ENCODE results near the gene C5AR1. TPM values are rescaled to one million over a fixed set of nuclear protein-coding genes. Genes with fewer than 3 reads are reported as not detected.

The C5AR1 gene
- total RNA-seq, 2 donors from 2014 or later = 1.6 to 4.6 TPM

GRCh38 chr19:47313754-47314295 is 4.2 kb downstream of the C5AR1 start:
- no peak overlapping the region for H3K27ac ChIP-seq
- no peaks in the 10 kb centered on the region for H3K9me3 ChIP-seq
- WGBS = 84% methylated on average over 10 of the region's 10 CpGs
- TF ChIP-seq, protein P1, sequence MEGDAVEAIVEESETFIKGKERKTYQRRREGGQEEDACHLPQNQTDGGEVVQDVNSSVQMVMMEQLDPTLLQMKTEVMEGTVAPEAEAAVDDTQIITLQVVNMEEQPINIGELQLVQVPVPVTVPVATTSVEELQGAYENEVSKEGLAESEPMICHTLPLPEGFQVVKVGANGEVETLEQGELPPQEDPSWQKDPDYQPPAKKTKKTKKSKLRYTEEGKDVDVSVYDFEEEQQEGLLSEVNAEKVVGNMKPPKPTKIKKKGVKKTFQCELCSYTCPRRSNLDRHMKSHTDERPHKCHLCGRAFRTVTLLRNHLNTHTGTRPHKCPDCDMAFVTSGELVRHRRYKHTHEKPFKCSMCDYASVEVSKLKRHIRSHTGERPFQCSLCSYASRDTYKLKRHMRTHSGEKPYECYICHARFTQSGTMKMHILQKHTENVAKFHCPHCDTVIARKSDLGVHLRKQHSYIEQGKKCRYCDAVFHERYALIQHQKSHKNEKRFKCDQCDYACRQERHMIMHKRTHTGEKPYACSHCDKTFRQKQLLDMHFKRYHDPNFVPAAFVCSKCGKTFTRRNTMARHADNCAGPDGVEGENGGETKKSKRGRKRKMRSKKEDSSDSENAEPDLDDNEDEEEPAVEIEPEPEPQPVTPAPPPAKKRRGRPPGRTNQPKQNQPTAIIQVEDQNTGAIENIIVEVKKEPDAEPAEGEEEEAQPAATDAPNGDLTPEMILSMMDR (IDR thresholded peaks at IDR 0.05) = no peak
- TF ChIP-seq POLR2A (IDR thresholded peaks at IDR 0.05) = no peak
- no peak for TF ChIP-seq POLR2AphosphoS5 (IDR thresholded peaks at IDR 0.05)
- H3K4me1 ChIP-seq (replicated peaks) = no peaks in the 10 kb centered on the region
- no peak for DNase-seq (ENCODE audit: low spot score)
- H3K36me3 ChIP-seq = no peaks in the 10 kb centered on the region
- intact Hi-C loops (cut with DNase I) = no loop called here
- H3K4me3 ChIP-seq = no peak overlapping the region
- no peaks in the 10 kb centered on the region for H3K27me3 ChIP-seq (replicated peaks; ENCODE audit: insufficient read depth)

DNA sequence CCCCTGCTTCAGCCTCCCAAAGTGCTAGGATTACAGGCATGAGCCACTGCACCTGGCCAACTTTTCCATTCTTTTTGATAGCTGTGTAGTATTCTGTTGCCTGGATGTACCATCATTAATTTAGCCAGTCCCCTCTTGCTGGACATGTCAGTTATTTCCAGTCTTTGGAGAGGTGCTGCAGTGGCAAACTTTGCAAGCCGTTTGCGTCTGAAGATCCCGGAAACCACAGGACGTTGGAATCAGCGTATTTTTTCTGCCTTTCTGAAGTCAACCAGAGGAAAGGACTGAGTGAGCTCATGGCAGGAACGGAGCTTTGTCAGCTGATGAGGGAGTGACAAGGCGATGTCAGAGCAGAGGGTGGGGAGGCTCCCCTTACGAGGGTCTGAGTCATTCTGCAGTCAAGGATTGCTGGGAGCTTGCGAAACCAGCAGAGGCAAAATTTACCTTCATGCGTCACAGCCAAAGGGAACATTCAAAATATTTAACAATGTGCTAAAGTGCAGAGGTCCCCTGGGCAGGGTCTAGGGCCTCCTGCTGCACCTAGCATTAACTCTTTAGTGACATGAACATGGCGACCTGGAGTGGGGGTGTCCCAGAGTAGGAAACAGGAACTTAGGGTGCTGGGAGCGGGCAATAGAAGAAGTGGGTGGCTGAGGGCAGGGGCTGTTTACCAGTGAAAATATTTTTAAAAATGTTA is 5.6 kb downstream of the C5AR1 start:
- no peaks in the 10 kb centered on the region for H3K4me1 ChIP-seq (replicated peaks)
- H3K36me3 ChIP-seq = no peaks in the 10 kb centered on the region
- WGBS = 39% methylated on average over 12 of the region's 12 CpGs
- H3K4me3 ChIP-seq = no peak overlapping the region
- H3K27me3 ChIP-seq (replicated peaks; ENCODE audit: insufficient read depth) = no peaks in the 10 kb centered on the region
- no peak overlapping the region for H3K27ac ChIP-seq
- intact Hi-C loops (cut with DNase I) = no loop called here
- H3K9me3 ChIP-seq = no peaks in the 10 kb centered on the region
- no peak for DNase-seq (ENCODE audit: low spot score)
- TF ChIP-seq, protein P1 (IDR thresholded peaks at IDR 0.05) = no peak
- TF ChIP-seq POLR2AphosphoS5 (IDR thresholded peaks at IDR 0.05) = no peak
- TF ChIP-seq POLR2A (IDR thresholded peaks at IDR 0.05) = no peak

DNA sequence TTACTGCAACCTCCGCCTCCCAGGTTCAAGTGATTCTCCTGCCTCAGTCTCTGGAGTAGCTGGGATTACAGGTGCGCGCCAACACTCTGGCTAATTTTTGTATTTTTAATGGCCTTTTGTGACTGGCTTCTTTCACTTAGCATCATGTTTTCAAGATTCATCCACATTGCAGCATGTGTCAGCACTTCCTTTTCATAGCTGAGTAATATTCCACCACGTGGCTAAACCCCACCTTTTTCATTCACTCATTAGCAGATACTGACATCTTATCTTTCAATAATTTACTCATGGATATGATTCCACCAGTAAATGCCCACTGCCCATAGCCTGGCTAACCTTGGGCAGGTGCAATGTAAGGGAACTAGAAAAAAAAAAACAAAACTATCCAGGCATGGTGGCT is 6.9 kb downstream of the C5AR1 start:
- TF ChIP-seq POLR2A (IDR thresholded peaks at IDR 0.05) = no peak
- TF ChIP-seq POLR2AphosphoS5 (IDR thresholded peaks at IDR 0.05) = no peak
- TF ChIP-seq, protein P1 (IDR thresholded peaks at IDR 0.05) = no peak
- intact Hi-C loops (cut with DNase I) = no loop called here
- Histone ChIP-seq H3K36me3 (no peaks in the 10 kb centered on the region), H3K27ac (no peak overlapping the region), H3K27me3 (replicated peaks; ENCODE audit: insufficient read depth) (no peaks in the 10 kb centered on the region), H3K9me3 (no peaks in the 10 kb centered on the region), H3K4me3 (no peak overlapping the region), H3K4me1 (replicated peaks) (no peaks in the 10 kb centered on the region)
- DNase-seq (ENCODE audit: low spot score) = no peak
- 93% methylated on average over 4 of the region's 4 CpGs for WGBS

DNA sequence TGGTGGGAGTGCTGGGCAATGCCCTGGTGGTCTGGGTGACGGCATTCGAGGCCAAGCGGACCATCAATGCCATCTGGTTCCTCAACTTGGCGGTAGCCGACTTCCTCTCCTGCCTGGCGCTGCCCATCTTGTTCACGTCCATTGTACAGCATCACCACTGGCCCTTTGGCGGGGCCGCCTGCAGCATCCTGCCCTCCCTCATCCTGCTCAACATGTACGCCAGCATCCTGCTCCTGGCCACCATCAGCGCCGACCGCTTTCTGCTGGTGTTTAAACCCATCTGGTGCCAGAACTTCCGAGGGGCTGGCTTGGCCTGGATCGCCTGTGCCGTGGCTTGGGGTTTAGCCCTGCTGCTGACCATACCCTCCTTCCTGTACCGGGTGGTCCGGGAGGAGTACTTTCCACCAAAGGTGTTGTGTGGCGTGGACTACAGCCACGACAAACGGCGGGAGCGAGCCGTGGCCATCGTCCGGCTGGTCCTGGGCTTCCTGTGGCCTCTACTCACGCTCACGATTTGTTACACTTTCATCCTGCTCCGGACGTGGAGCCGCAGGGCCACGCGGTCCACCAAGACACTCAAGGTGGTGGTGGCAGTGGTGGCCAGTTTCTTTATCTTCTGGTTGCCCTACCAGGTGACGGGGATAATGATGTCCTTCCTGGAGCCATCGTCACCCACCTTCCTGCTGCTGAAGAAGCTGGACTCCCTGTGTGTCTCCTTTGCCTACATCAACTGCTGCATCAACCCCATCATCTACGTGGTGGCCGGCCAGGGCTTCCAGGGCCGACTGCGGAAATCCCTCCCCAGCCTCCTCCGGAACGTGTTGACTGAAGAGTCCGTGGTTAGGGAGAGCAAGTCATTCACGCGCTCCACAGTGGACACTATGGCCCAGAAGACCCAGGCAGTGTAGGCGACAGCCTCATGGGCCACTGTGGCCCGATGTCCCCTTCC is 10.5 kb downstream of the C5AR1 start:
- WGBS = 94% methylated on average over 44 of the region's 46 CpGs
- Histone ChIP-seq H3K36me3 (no peaks in the 10 kb centered on the region), H3K27ac (no peak overlapping the region), H3K27me3 (replicated peaks; ENCODE audit: insufficient read depth) (no peaks in the 10 kb centered on the region), H3K4me3 (no peak overlapping the region), H3K9me3 (no peaks in the 10 kb centered on the region), H3K4me1 (replicated peaks) (no peaks in the 10 kb centered on the region)
- intact Hi-C loops (cut with DNase I) = no loop called here
- DNase-seq (ENCODE audit: low spot score) = no peak
- TF ChIP-seq, protein P1 (IDR thresholded peaks at IDR 0.05) = no peak
- TF ChIP-seq POLR2A (IDR thresholded peaks at IDR 0.05) = no peak
- no peak for TF ChIP-seq POLR2AphosphoS5 (IDR thresholded peaks at IDR 0.05)

Data from prostate gland (tissue), 2 donors.